GM23338 (cell line): ENCODE measurements around the gene VSX1. TPM values are rescaled to one million over a fixed set of nuclear protein-coding genes. Genes with fewer than 3 reads are reported as not detected.

ENCODE experiments used
- ATAC-seq: fragments of 200-7000 bp; cut with Tn5 transposase; 3 replicates; pipeline ENCODE4 v1.9.1; 2020
- DNase-seq: peaks from one replicate; pipeline ENCODE4 v3.0.0-alpha.2; 2015; ENCODE audit warnings: low spot score
- H2AFZ ChIP-seq: fragments of 200-600 bp; sonication (generic); 2 replicates; pipeline ENCODE4 v1.8.0; 2016; ENCODE audit warnings: antibody characterized with exemption, mild to moderate bottlenecking, moderate library complexity
- H3F3A ChIP-seq: fragments of 200-600 bp; sonication (generic); replicated peaks from 2 replicates; pipeline ENCODE4 v1.8.0; 2017; ENCODE audit warnings: antibody characterized with exemption, mixed run types, low read depth
- H3K27ac ChIP-seq: fragments of 200-600 bp; sonication (generic); 2 replicates; pipeline ENCODE4 v1.6.1; 2016; ENCODE audit warnings: low read depth
- H3K27me3 ChIP-seq: fragments of 200-600 bp; sonication (generic); 2 replicates; pipeline ENCODE4 v1.8.0; 2016; ENCODE audit warnings: mild to moderate bottlenecking, mixed run types, moderate library complexity; ENCODE audit not compliant: insufficient read depth
- H3K36me3 ChIP-seq: fragments of 200-600 bp; sonication (generic); 2 replicates; pipeline ENCODE4 v1.8.0; 2016; ENCODE audit warnings: mild to moderate bottlenecking; ENCODE audit not compliant: insufficient read depth
- H3K4me1 ChIP-seq: fragments of 200-600 bp; sonication (generic); 2 replicates; pipeline ENCODE4 v1.8.0; 2016; ENCODE audit warnings: mild to moderate bottlenecking, moderate library complexity; ENCODE audit not compliant: insufficient read depth
- H3K4me2 ChIP-seq: fragments of 200-600 bp; sonication (generic); 2 replicates; pipeline ENCODE4 v1.7.1; 2017; ENCODE audit warnings: mixed run types
- H3K4me3 ChIP-seq: fragments of 200-600 bp; sonication (generic); 2 replicates; pipeline ENCODE4 v1.6.1; 2016; ENCODE audit warnings: mixed run types
- H3K79me2 ChIP-seq: fragments of 200-600 bp; sonication (generic); replicated peaks from 2 replicates; pipeline ENCODE4 v1.8.0; 2017; ENCODE audit warnings: mild to moderate bottlenecking; ENCODE audit not compliant: insufficient read depth
- H3K9me2 ChIP-seq: fragments of 200-600 bp; sonication (generic); 2 replicates; pipeline ENCODE4 v1.8.0; 2017; ENCODE audit not compliant: insufficient read depth
- H4K20me1 ChIP-seq: fragments of 200-600 bp; sonication (generic); replicated peaks from 2 replicates; pipeline ENCODE4 v1.8.0; 2017; ENCODE audit warnings: mild to moderate bottlenecking; ENCODE audit not compliant: insufficient read depth
- H3K27ac Mint-ChIP-seq: 2 replicates; pipeline ENCODE4 v1.8.0; 2020; ENCODE audit warnings: inconsistent platforms, mild to moderate bottlenecking, moderate library complexity, mixed read lengths
- H3K27me3 Mint-ChIP-seq: 3 replicates; pipeline ENCODE4 v1.8.0; 2022; ENCODE audit warnings: low read depth, mild to moderate bottlenecking, moderate library complexity, mixed read lengths, inconsistent platforms; ENCODE audit not compliant: insufficient read depth, poor library complexity
- H3K36me3 Mint-ChIP-seq: 3 replicates; pipeline ENCODE4 v1.8.0; 2021; ENCODE audit warnings: low read depth, mild to moderate bottlenecking, inconsistent platforms, moderate library complexity, mixed read lengths
- H3K4me1 Mint-ChIP-seq: 3 replicates; pipeline ENCODE4 v1.8.0; 2020; ENCODE audit warnings: mild to moderate bottlenecking, inconsistent platforms, mixed read lengths
- H3K4me3 Mint-ChIP-seq: 3 replicates; pipeline ENCODE4 v1.8.0; 2021; ENCODE audit warnings: moderate library complexity, mild to moderate bottlenecking, inconsistent platforms, mixed read lengths
- H3K9me3 Mint-ChIP-seq: 3 replicates; pipeline ENCODE4 v1.8.0; 2020; ENCODE audit warnings: moderate library complexity, mild to moderate bottlenecking, inconsistent platforms, mixed read lengths
- CREB1 ChIP-seq: fragments of 250-450 bp; sonication (Bioruptor Pico); IDR thresholded peaks from 2 replicates; pipeline ENCODE4 v1.5.0; 2020; ENCODE audit warnings: low read depth, mild to moderate bottlenecking, moderate library complexity
- ETS1 ChIP-seq: IDR thresholded peaks from 2 replicates; pipeline ENCODE4 v1.6.1; 2016; ENCODE audit warnings: antibody characterized with exemption
- EZH2phosphoT487 ChIP-seq: fragments of 200-600 bp; sonication (generic); IDR thresholded peaks from one replicate; pipeline ENCODE4 v1.8.1; 2018; ENCODE audit warnings: antibody characterized with exemption; ENCODE audit not compliant: unreplicated experiment
- NANOG ChIP-seq: IDR thresholded peaks from 2 replicates; pipeline ENCODE4 v1.6.1; 2016; ENCODE audit warnings: antibody characterized with exemption, borderline replicate concordance
- STAT1 ChIP-seq: IDR thresholded peaks from one replicate; pipeline ENCODE4 v1.6.1; 2016; ENCODE audit warnings: antibody characterized with exemption; ENCODE audit not compliant: unreplicated experiment
- ZNF331 ChIP-seq: fragments of 250-450 bp; sonication (Bioruptor Pico); IDR thresholded peaks from 2 replicates; pipeline ENCODE4 v1.5.0; 2020; ENCODE audit warnings: low read depth, mild to moderate bottlenecking, moderate library complexity
- ZNF462 ChIP-seq: fragments of 250-450 bp; sonication (Bioruptor Pico); IDR thresholded peaks from 2 replicates; pipeline ENCODE4 v1.5.0; 2020; ENCODE audit warnings: mild to moderate bottlenecking, moderate library complexity
- polyA plus RNA-seq: library from polyadenylated mRNA; unstranded; fragments of >200 nt; fragmentation: Nextera tagmentation; extraction: Ambion mirVana; gene quantifications from 2 replicates; pipeline ENCODE4 v1.2.1, GENCODE V29; 2016
- total RNA-seq: library from RNA; depleted of rRNA; stranded (reverse); fragments of >200 nt; shearing (Covaris generic); gene quantifications from 2 replicates; pipeline ENCODE4 v1.2.3, GENCODE V29; 2014

The VSX1 gene
- total and polyA plus RNA-seq, 2 experiments from 2014 or later, result 0.73 TPM; not detected in 1

GRCh38 chr20:25061103-25061799 is 20.7 kb downstream of the VSX1 start (continued):
- no peak for TF ChIP-seq ZNF462
- no peak for TF ChIP-seq STAT1
- no peak for TF ChIP-seq CREB1 (CRISPR knock-in tag)
- no peak for TF ChIP-seq EZH2phosphoT487

GRCh38 chr20:25059866-25060465 is 22.0 kb downstream of the VSX1 start:
- no peak overlapping the region for H2AFZ ChIP-seq
- DNase-seq (no peak), ATAC-seq (no peak)
- no peaks in the 10 kb centered on the region for H3K36me3 ChIP-seq
- peaks cover 4% of the 10 kb centered on the region; the same call in 1 of the 2 replicates for H3K4me1 ChIP-seq
- no peaks in the 10 kb centered on the region for H3K9me3 Mint-ChIP-seq
- no peaks in the 10 kb centered on the region for H3K9me2 ChIP-seq
- no peaks in the 10 kb centered on the region for H3F3A ChIP-seq
- peaks cover 73% of the 10 kb centered on the region for H3K27me3 ChIP-seq
- no peak overlapping the region for H3K27ac ChIP-seq
- H3K4me3 Mint-ChIP-seq, result no peak overlapping the region
- H3K79me2 ChIP-seq, result no peaks in the 10 kb centered on the region
- H3K4me2 ChIP-seq, result no peak overlapping the region
- H3K4me3 ChIP-seq, result no peak overlapping the region
- no peaks in the 10 kb centered on the region for H3K36me3 Mint-ChIP-seq
- H3K27me3 Mint-ChIP-seq, result peaks cover 63% of the 10 kb centered on the region
- no peaks in the 10 kb centered on the region for H4K20me1 ChIP-seq
- H3K27ac Mint-ChIP-seq, result no peak overlapping the region
- peaks cover 2% of the 10 kb centered on the region; the same call in 2 of the 3 replicates for H3K4me1 Mint-ChIP-seq
- TF ChIP-seq STAT1 (no peak), ZNF331 (CRISPR knock-in tag) (no peak), ZNF462 (no peak), ETS1 (no peak), EZH2phosphoT487 (no peak), NANOG (no peak)
